HEK293 (cell line): Measurements from ENCODE around the gene THSD4.

Experiments
- GLI4 ChIP-seq: fragments of 450-650 bp; formaldehyde crosslinking; IDR thresholded peaks from 2 replicates; pipeline ENCODE4 v1.5.1; 2016; ENCODE audit warnings: missing biosample characterization, missing genetic modification characterization
- GLIS2 ChIP-seq: fragments of 450-650 bp; formaldehyde crosslinking; IDR thresholded peaks from 2 replicates; pipeline ENCODE4 v1.5.1; 2016; ENCODE audit warnings: missing biosample characterization, missing genetic modification characterization
- IKZF3 ChIP-seq: fragments of 450-650 bp; IDR thresholded peaks from 2 replicates; pipeline ENCODE4 v1.5.0; 2018; ENCODE audit warnings: missing biosample characterization, mild to moderate bottlenecking, missing genetic modification characterization, moderate library complexity
- MYNN ChIP-seq: fragments of 450-650 bp; formaldehyde crosslinking; IDR thresholded peaks from 2 replicates; pipeline ENCODE4 v1.5.1; 2016; ENCODE audit warnings: missing biosample characterization, missing genetic modification characterization, borderline replicate concordance
- SCRT1 ChIP-seq: fragments of 450-650 bp; formaldehyde crosslinking; IDR thresholded peaks from 2 replicates; pipeline ENCODE4 v1.5.1; 2016; ENCODE audit warnings: missing biosample characterization, missing genetic modification characterization, borderline replicate concordance
- YY1 ChIP-seq: fragments of 450-650 bp; formaldehyde crosslinking; IDR thresholded peaks from 2 replicates; pipeline ENCODE4 v1.5.1; 2018; ENCODE audit warnings: missing biosample characterization, missing genetic modification characterization
- YY2 ChIP-seq: fragments of 450-650 bp; formaldehyde crosslinking; IDR thresholded peaks from 2 replicates; pipeline ENCODE4 v1.5.1; 2016; ENCODE audit warnings: missing biosample characterization, missing genetic modification characterization
- ZBTB48 ChIP-seq: fragments of 450-650 bp; formaldehyde crosslinking; IDR thresholded peaks from 2 replicates; pipeline ENCODE4 v1.5.1; 2016; ENCODE audit warnings: missing biosample characterization, missing genetic modification characterization
- ZEB2 ChIP-seq: fragments of 450-650 bp; formaldehyde crosslinking; IDR thresholded peaks from 2 replicates; pipeline ENCODE4 v1.5.1; 2016; ENCODE audit warnings: missing biosample characterization, missing genetic modification characterization
- ZFHX2 ChIP-seq: fragments of 450-650 bp; formaldehyde crosslinking; conservative IDR thresholded peaks from 2 replicates; pipeline ENCODE4 v1.5.1; 2016; ENCODE audit warnings: missing biosample characterization, missing genetic modification characterization
- ZNF121 ChIP-seq: fragments of 450-650 bp; formaldehyde crosslinking; IDR thresholded peaks from 2 replicates; pipeline ENCODE4 v1.5.1; 2016; ENCODE audit warnings: missing biosample characterization, missing genetic modification characterization
- ZNF132 ChIP-seq: fragments of 450-650 bp; formaldehyde crosslinking; IDR thresholded peaks from 2 replicates; pipeline ENCODE4 v1.5.1; 2017; ENCODE audit warnings: missing biosample characterization, missing genetic modification characterization, borderline replicate concordance
- ZNF140 ChIP-seq: fragments of 450-650 bp; formaldehyde crosslinking; IDR thresholded peaks from 2 replicates; pipeline ENCODE4 v1.5.1; 2016; ENCODE audit warnings: missing biosample characterization, missing genetic modification characterization
- ZNF169 ChIP-seq: fragments of 450-650 bp; formaldehyde crosslinking; IDR thresholded peaks from 2 replicates; pipeline ENCODE4 v1.5.1; 2016; ENCODE audit warnings: missing biosample characterization, missing genetic modification characterization
- ZNF19 ChIP-seq: fragments of 450-650 bp; formaldehyde crosslinking; IDR thresholded peaks from 2 replicates; pipeline ENCODE4; 2016; ENCODE audit warnings: missing biosample characterization, missing genetic modification characterization, low read depth
- ZNF211 ChIP-seq: fragments of 450-650 bp; formaldehyde crosslinking; IDR thresholded peaks from 2 replicates; pipeline ENCODE4 v1.5.1; 2016; ENCODE audit warnings: low read depth, missing biosample characterization, missing genetic modification characterization
- ZNF223 ChIP-seq: fragments of 450-650 bp; formaldehyde crosslinking; IDR thresholded peaks from 2 replicates; pipeline ENCODE4 v1.5.1; 2016; ENCODE audit warnings: missing biosample characterization, missing genetic modification characterization
- ZNF292 ChIP-seq: fragments of 450-650 bp; formaldehyde crosslinking; IDR thresholded peaks from 2 replicates; pipeline ENCODE4 v1.5.1; 2016; ENCODE audit warnings: low read depth, missing biosample characterization, missing genetic modification characterization, borderline replicate concordance
- ZNF558 ChIP-seq: fragments of 450-650 bp; formaldehyde crosslinking; IDR thresholded peaks from 2 replicates; pipeline ENCODE4 v1.5.1; 2016; ENCODE audit warnings: missing biosample characterization, missing genetic modification characterization
- ZNF629 ChIP-seq: fragments of 450-650 bp; formaldehyde crosslinking; IDR thresholded peaks from 2 replicates; pipeline ENCODE4 v1.5.1; 2017; ENCODE audit warnings: missing biosample characterization, missing genetic modification characterization
- ZNF660 ChIP-seq: fragments of 450-650 bp; IDR thresholded peaks from 2 replicates; pipeline ENCODE4 v1.5.1; 2018; ENCODE audit warnings: missing biosample characterization, mild to moderate bottlenecking, missing genetic modification characterization
- ZNF677 ChIP-seq: fragments of 450-650 bp; IDR thresholded peaks from 2 replicates; pipeline ENCODE4 v1.5.0; 2018; ENCODE audit warnings: missing biosample characterization, mild to moderate bottlenecking, missing genetic modification characterization, moderate library complexity
- ZNF707 ChIP-seq: fragments of 450-650 bp; formaldehyde crosslinking; IDR thresholded peaks from 2 replicates; pipeline ENCODE4 v1.5.1; 2016; ENCODE audit warnings: missing biosample characterization, missing genetic modification characterization
- ZNF837 ChIP-seq: fragments of 450-650 bp; formaldehyde crosslinking; IDR thresholded peaks from 2 replicates; pipeline ENCODE4 v1.5.1; 2016; ENCODE audit warnings: missing biosample characterization, missing genetic modification characterization
- ZNF843 ChIP-seq: fragments of 450-650 bp; formaldehyde crosslinking; IDR thresholded peaks from 2 replicates; pipeline ENCODE4 v1.5.1; 2016; ENCODE audit warnings: missing biosample characterization, missing genetic modification characterization
- TF ChIP-seq, protein P1 (sequence below): fragments of 450-650 bp; formaldehyde crosslinking; IDR thresholded peaks from 2 replicates; pipeline ENCODE4 v1.5.1; 2016; ENCODE audit warnings: missing biosample characterization, missing genetic modification characterization
- TF ChIP-seq, protein P2 (sequence below): fragments of 450-650 bp; formaldehyde crosslinking; IDR thresholded peaks from 2 replicates; pipeline ENCODE4 v1.5.1; 2017; ENCODE audit warnings: missing biosample characterization, missing genetic modification characterization
- TF ChIP-seq, protein P3 (sequence below): fragments of 450-650 bp; IDR thresholded peaks from 2 replicates; pipeline ENCODE4 v1.5.1; 2018; ENCODE audit warnings: missing biosample characterization, mild to moderate bottlenecking, missing genetic modification characterization
- TF ChIP-seq, protein P4 (sequence below): fragments of 450-650 bp; formaldehyde crosslinking; IDR thresholded peaks from 2 replicates; pipeline ENCODE4 v1.5.1; 2016; ENCODE audit warnings: missing biosample characterization, missing genetic modification characterization

THSD4 gene

DNA sequence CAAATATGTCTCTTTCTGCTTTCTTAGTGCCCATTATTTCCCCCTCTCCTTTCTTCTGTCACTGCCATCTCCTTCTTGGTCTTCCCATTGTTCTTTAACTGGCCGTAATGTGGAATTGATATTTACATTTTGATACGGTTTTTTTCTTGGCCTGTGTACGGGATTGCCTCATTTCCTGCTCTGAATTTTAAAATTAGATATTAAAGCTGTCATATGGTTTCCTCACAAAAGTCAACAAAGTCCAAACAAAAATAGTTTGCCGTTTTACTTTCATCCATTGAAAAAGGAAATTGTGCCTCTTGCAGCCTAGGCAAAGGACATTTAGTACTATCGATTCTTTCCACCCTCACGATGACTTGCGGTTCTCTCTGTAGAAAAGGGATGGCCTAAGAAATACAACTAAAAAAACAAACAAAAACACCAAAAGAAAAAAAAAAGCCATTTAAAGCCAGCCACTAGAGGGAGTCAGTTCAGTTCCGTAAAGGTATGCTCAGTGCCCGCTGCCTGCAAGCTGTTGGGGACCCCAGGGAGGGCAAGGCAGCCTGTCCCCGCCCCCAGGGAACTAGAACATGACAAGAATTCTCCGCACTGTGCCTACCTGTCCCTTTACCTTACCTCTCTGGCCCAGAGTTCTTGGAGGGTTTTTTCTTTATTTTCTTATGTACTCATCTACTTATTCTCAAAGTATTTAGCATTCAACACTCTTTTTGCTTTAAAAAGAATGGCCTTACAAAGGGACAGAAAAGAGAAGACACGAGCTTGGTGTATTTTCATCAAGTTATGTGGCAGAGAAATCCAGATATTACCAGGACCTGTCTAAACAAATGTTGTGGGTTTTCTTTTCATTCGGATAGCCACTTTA, 665.1 kb downstream of the THSD4 start (continued):
- peak; percentile 74 for TF ChIP-seq GLIS2
- no peak for TF ChIP-seq ZFHX2 (tag by site-specific recombination)
- TF ChIP-seq, protein P1, sequence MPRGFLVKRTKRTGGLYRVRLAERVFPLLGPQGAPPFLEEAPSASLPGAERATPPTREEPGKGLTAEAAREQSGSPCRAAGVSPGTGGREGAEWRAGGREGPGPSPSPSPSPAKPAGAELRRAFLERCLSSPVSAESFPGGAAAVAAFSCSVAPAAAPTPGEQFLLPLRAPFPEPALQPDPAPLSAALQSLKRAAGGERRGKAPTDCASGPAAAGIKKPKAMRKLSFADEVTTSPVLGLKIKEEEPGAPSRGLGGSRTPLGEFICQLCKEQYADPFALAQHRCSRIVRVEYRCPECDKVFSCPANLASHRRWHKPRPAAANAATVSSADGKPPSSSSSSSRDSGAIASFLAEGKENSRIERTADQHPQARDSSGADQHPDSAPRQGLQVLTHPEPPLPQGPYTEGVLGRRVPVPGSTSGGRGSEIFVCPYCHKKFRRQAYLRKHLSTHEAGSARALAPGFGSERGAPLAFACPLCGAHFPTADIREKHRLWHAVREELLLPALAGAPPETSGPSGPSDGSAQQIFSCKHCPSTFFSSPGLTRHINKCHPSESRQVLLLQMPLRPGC (tag by site-specific recombination), result 0 out of 2 replicates have a peak, but pooled peaks have one; percentile 56
- TF ChIP-seq, protein P2, sequence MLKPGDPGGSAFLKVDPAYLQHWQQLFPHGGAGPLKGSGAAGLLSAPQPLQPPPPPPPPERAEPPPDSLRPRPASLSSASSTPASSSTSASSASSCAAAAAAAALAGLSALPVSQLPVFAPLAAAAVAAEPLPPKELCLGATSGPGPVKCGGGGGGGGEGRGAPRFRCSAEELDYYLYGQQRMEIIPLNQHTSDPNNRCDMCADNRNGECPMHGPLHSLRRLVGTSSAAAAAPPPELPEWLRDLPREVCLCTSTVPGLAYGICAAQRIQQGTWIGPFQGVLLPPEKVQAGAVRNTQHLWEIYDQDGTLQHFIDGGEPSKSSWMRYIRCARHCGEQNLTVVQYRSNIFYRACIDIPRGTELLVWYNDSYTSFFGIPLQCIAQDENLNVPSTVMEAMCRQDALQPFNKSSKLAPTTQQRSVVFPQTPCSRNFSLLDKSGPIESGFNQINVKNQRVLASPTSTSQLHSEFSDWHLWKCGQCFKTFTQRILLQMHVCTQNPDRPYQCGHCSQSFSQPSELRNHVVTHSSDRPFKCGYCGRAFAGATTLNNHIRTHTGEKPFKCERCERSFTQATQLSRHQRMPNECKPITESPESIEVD (tag by site-specific recombination), result peak; percentile 52; the same call in 1 of the 2 replicates
- no peak for TF ChIP-seq ZNF629 (tag by site-specific recombination)
- no peak for TF ChIP-seq ZNF837 (tag by site-specific recombination)
- TF ChIP-seq SCRT1 (tag by site-specific recombination), result no peak
- TF ChIP-seq ZNF121 (tag by site-specific recombination), result no peak
- no peak for TF ChIP-seq ZNF292
- no peak for TF ChIP-seq ZNF677 (tag by site-specific recombination)
- no peak for TF ChIP-seq ZNF843 (tag by site-specific recombination)
- TF ChIP-seq ZNF707 (tag by site-specific recombination), result no peak
- no peak for TF ChIP-seq ZNF211
- no peak for TF ChIP-seq ZNF19
- TF ChIP-seq ZNF140 (tag by site-specific recombination), result no peak
- no peak for TF ChIP-seq ZNF223 (tag by site-specific recombination)
- no peak for TF ChIP-seq ZNF660 (tag by site-specific recombination)
- TF ChIP-seq ZNF169 (tag by site-specific recombination), result no peak
- no peak for TF ChIP-seq ZNF558
- TF ChIP-seq ZBTB48, result peak; percentile 77
- 0 out of 2 replicates have a peak, but pooled peaks have one; percentile 7 for TF ChIP-seq YY2 (tag by site-specific recombination)
- TF ChIP-seq, protein P3, sequence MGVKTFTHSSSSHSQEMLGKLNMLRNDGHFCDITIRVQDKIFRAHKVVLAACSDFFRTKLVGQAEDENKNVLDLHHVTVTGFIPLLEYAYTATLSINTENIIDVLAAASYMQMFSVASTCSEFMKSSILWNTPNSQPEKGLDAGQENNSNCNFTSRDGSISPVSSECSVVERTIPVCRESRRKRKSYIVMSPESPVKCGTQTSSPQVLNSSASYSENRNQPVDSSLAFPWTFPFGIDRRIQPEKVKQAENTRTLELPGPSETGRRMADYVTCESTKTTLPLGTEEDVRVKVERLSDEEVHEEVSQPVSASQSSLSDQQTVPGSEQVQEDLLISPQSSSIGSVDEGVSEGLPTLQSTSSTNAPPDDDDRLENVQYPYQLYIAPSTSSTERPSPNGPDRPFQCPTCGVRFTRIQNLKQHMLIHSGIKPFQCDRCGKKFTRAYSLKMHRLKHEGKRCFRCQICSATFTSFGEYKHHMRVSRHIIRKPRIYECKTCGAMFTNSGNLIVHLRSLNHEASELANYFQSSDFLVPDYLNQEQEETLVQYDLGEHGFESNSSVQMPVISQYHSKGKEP (tag by site-specific recombination), result no peak
- TF ChIP-seq IKZF3 (tag by site-specific recombination), result no peak
- TF ChIP-seq, protein P4, sequence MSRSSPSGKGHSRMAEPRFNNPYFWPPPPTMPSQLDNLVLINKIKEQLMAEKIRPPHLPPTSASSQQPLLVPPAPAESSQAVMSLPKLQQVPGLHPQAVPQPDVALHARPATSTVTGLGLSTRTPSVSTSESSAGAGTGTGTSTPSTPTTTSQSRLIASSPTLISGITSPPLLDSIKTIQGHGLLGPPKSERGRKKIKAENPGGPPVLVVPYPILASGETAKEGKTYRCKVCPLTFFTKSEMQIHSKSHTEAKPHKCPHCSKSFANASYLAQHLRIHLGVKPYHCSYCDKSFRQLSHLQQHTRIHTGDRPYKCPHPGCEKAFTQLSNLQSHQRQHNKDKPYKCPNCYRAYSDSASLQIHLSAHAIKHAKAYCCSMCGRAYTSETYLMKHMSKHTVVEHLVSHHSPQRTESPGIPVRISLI, result peak; percentile 99
- no peak for TF ChIP-seq YY1 (tag by site-specific recombination)
- no peak for TF ChIP-seq MYNN (tag by site-specific recombination)
- TF ChIP-seq GLI4, result no peak
- TF ChIP-seq ZEB2, result no peak
- no peak for TF ChIP-seq ZNF132 (tag by site-specific recombination)
